Putamen (tissue), 1 donor: ENCODE results near the gene JAK1.
"Not testable (repeated sequence)": the region's sequence is repeated elsewhere in the genome, so short reads cannot be mapped to it uniquely, and the experiment has no call there.

Experiments
- DNase-seq: peaks from one replicate; pipeline ENCODE4 v3.0.0-alpha.2; 2016; ENCODE audit warnings: low spot score

JAK1 gene

GRCh38 chr1:64966158-64966971, at the start of gene JAK1:
Gene JAK1, minus strand, starts transcription at chr1:64966549. Its CDS starts 80,285 bp downstream, at chr1:64886264.
- peak; percentile 90 for DNase-seq

- no peak for DNase-seq
Measured at GRCh38 chr1:65014321-65014720, 48.0 kb upstream of the JAK1 start.

- DNase-seq = no peak
Measured at GRCh38 chr1:65011983-65012382, 45.6 kb upstream of the JAK1 start.

GRCh38 chr1:65009724-65010420, 43.5 kb upstream of the JAK1 start:
- DNase-seq = no peak

GRCh38 chr1:65009176-65009575, 42.8 kb upstream of the JAK1 start:
- DNase-seq = no peak

GRCh38 chr1:65006806-65007205, 40.5 kb upstream of the JAK1 start:
- no peak for DNase-seq

GRCh38 chr1:65003316-65003664, 36.9 kb upstream of the JAK1 start:
- no peak for DNase-seq

GRCh38 chr1:65002508-65003315, 36.4 kb upstream of the JAK1 start:
- DNase-seq = peak; percentile 71

GRCh38 chr1:65002156-65002507, 35.8 kb upstream of the JAK1 start:
- no peak for DNase-seq

- no peak for DNase-seq
Measured at GRCh38 chr1:65001231-65001792, 35.0 kb upstream of the JAK1 start.

GRCh38 chr1:64998425-64998948, 32.1 kb upstream of the JAK1 start:
- DNase-seq = not testable (repeated sequence)

GRCh38 chr1:64996541-64997257, 30.4 kb upstream of the JAK1 start:
- DNase-seq = no peak

- DNase-seq = no peak
Measured at GRCh38 chr1:64995316-64995715, 29.0 kb upstream of the JAK1 start.

- peak; percentile 14 for DNase-seq
Measured at GRCh38 chr1:64986903-64987871, 20.8 kb upstream of the JAK1 start.

GRCh38 chr1:64984737-64985136, 18.4 kb upstream of the JAK1 start:
- no peak for DNase-seq

- no peak for DNase-seq
Measured at GRCh38 chr1:64984106-64984505, 17.8 kb upstream of the JAK1 start.

GRCh38 chr1:64983110-64983509, 16.8 kb upstream of the JAK1 start:
- no peak for DNase-seq

GRCh38 chr1:64981601-64982533, 15.5 kb upstream of the JAK1 start:
- no peak for DNase-seq
